SU-DHL-6 (cell line): ENCODE data around the gene C12orf57.

ENCODE experiments used
- H2AFZ ChIP-seq: fragments of 200-600 bp; sonication (generic); 2 replicates; pipeline ENCODE4 v1.6.1; 2014; ENCODE audit warnings: low read depth, mild to moderate bottlenecking, moderate library complexity, mixed read lengths, antibody characterized with exemption, low read length; ENCODE audit not compliant: severe bottlenecking
- H3F3A ChIP-seq: fragments of 200-600 bp; shearing (Covaris generic); 2 replicates; pipeline ENCODE4 v1.6.0; 2016; ENCODE audit warnings: antibody characterized with exemption, mild to moderate bottlenecking; ENCODE audit not compliant: insufficient read depth
- H3K27ac ChIP-seq: fragments of 200-600 bp; sonication (generic); 2 replicates; pipeline ENCODE4 v1.5.1; 2016; ENCODE audit warnings: low read depth, mild to moderate bottlenecking, low read length, moderate library complexity, mixed read lengths
- H3K27me3 ChIP-seq: fragments of 200-600 bp; sonication (generic), shearing (Covaris generic); 2 replicates; pipeline ENCODE4 v1.6.0; 2014; ENCODE audit warnings: mild to moderate bottlenecking, low read length
- H3K36me3 ChIP-seq: fragments of 200-600 bp; sonication (generic); 2 replicates; pipeline ENCODE4 v1.6.1; 2014; ENCODE audit warnings: mild to moderate bottlenecking, low read length, mixed read lengths
- H3K4me2 ChIP-seq: fragments of 300-600, 200-600 bp; shearing (Covaris generic), sonication (generic); 2 replicates; pipeline ENCODE4 v1.6.0; 2014; ENCODE audit warnings: low read length, low read depth, mild to moderate bottlenecking; ENCODE audit not compliant: poor library complexity, severe bottlenecking
- H3K4me3 ChIP-seq: fragments of 200-600 bp; sonication (generic); 2 replicates; pipeline ENCODE4 v1.5.1; 2014; ENCODE audit warnings: antibody characterized with exemption, low read length, mild to moderate bottlenecking, mixed read lengths; ENCODE audit not compliant: insufficient read depth, poor library complexity, severe bottlenecking
- H3K79me2 ChIP-seq: fragments of 200-600 bp; sonication (generic); 2 replicates; pipeline ENCODE4 v1.6.1; 2014; ENCODE audit warnings: mild to moderate bottlenecking, low read length, moderate library complexity; ENCODE audit not compliant: insufficient read depth
- H3K9ac ChIP-seq: fragments of 200-600 bp; sonication (generic); 2 replicates; pipeline ENCODE4 v1.7.0; 2014; ENCODE audit warnings: mild to moderate bottlenecking, low read length
- H3K9me2 ChIP-seq: fragments of 200-600 bp; sonication (generic); replicated peaks from 2 replicates; pipeline ENCODE4 v1.6.1; 2014; ENCODE audit warnings: low read length; ENCODE audit not compliant: insufficient read depth
- H3K9me3 ChIP-seq: fragments of 200-600 bp; sonication (generic); 2 replicates; pipeline ENCODE4 v1.6.1; 2014; ENCODE audit warnings: low read length, mixed read lengths; ENCODE audit not compliant: insufficient read depth
- H4K20me1 ChIP-seq: fragments of 200-600 bp; sonication (generic); 2 replicates; pipeline ENCODE4 v1.6.1; 2014; ENCODE audit warnings: low read depth, mild to moderate bottlenecking, antibody characterized with exemption, low read length, moderate library complexity, mixed read lengths
- CTCF ChIP-seq: fragments of 200-600 bp; sonication (generic); IDR thresholded peaks from one replicate; pipeline ENCODE4 v1.5.1; 2017; ENCODE audit warnings: antibody characterized with exemption, mild to moderate bottlenecking, low read length, moderate library complexity; ENCODE audit not compliant: insufficient read depth, poor library complexity, severe bottlenecking
- EZH2phosphoT487 ChIP-seq: fragments of 200-600 bp; sonication (generic), shearing (Covaris generic); conservative IDR thresholded peaks from 2 replicates; pipeline ENCODE4 v1.6.1; 2018; ENCODE audit warnings: mild to moderate bottlenecking, antibody characterized with exemption, low read length, moderate library complexity, mixed read lengths

Gene C12orf57

GRCh38 chr12:6959058-6959804, 15.4 kb downstream of the C12orf57 start:
- Histone ChIP-seq H3K9me2 (no peaks in the 10 kb centered on the region), H3K4me3 (peak overlapping the region; percentile 31), H3K27ac (peak overlapping the region; percentile 30; the same call in 1 of the 2 replicates), H3K4me2 (peak overlapping the region; percentile 61), H2AFZ (no peak overlapping the region), H3K27me3 (no peaks in the 10 kb centered on the region), H3K9me3 (no peaks in the 10 kb centered on the region), H4K20me1 (no peaks in the 10 kb centered on the region), H3K9ac (peak overlapping the region; percentile 33), H3K36me3 (no peaks in the 10 kb centered on the region), H3K79me2 (no peaks in the 10 kb centered on the region), H3F3A (peaks cover 2% of the 10 kb centered on the region; the same call in 1 of the 2 replicates)
- TF ChIP-seq EZH2phosphoT487 (no peak), CTCF (no peak)

- peak overlapping the region; percentile 61 for H3K4me2 ChIP-seq
- peaks cover 9% of the 10 kb centered on the region; the same call in 1 of the 2 replicates for H3F3A ChIP-seq
- H3K9ac ChIP-seq = no peak overlapping the region
- H3K36me3 ChIP-seq = no peaks in the 10 kb centered on the region
- H3K9me2 ChIP-seq = no peaks in the 10 kb centered on the region
- H3K27me3 ChIP-seq = no peaks in the 10 kb centered on the region
- H3K27ac ChIP-seq = no peak overlapping the region
- H4K20me1 ChIP-seq = no peaks in the 10 kb centered on the region
- H3K9me3 ChIP-seq = no peaks in the 10 kb centered on the region
- H3K4me3 ChIP-seq = peak overlapping the region; percentile 31
- no peak for TF ChIP-seq CTCF
- TF ChIP-seq EZH2phosphoT487 = no peak
- no peaks in the 10 kb centered on the region for H3K79me2 ChIP-seq
- H2AFZ ChIP-seq = no peak overlapping the region
Measured at GRCh38 chr12:6959805-6960592, 16.2 kb downstream of the C12orf57 start.

GRCh38 chr12:6960593-6961277, 16.9 kb downstream of the C12orf57 start:
- Histone ChIP-seq H4K20me1 (no peaks in the 10 kb centered on the region), H3K4me3 (no peak overlapping the region), H3F3A (peaks cover 13% of the 10 kb centered on the region), H2AFZ (no peak overlapping the region), H3K4me2 (no peak overlapping the region), H3K27ac (no peak overlapping the region), H3K27me3 (no peaks in the 10 kb centered on the region), H3K9me3 (no peaks in the 10 kb centered on the region), H3K36me3 (no peaks in the 10 kb centered on the region), H3K9me2 (no peaks in the 10 kb centered on the region), H3K9ac (no peak overlapping the region), H3K79me2 (no peaks in the 10 kb centered on the region)
- TF ChIP-seq EZH2phosphoT487 (no peak), CTCF (no peak)
